ENCODE results near the gene TTC29. TPM values are rescaled to one million over a fixed set of nuclear protein-coding genes. Genes with fewer than 3 reads are reported as not detected.

Gene TTC29
- total RNA-seq, 1 donor from 2014 or later: not detected

DNA sequence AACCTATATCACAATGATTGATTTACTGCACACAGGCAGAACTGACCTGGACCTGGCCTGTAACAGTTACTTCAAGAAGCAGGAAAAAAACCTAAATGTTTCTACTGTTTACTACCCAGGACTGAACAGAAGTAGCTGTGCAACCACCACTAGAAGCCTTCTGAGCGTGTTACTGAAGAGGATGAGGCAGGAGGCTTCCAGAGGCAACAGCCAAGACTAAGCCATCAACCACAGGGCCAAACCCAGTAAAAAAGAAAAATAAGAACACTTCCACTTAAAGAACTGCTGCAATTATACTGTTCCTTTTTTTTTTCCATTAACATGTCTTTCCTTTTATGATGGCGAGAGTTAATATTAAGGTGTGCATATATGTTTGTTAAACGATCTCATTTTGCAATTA, 29.4 kb upstream of the TTC29 start:
- no peak overlapping the region for H3K4me3 ChIP-seq
- no peak for DNase-seq (ENCODE audit: extremely low spot score in 2 of 2)
- TF ChIP-seq, protein P1, sequence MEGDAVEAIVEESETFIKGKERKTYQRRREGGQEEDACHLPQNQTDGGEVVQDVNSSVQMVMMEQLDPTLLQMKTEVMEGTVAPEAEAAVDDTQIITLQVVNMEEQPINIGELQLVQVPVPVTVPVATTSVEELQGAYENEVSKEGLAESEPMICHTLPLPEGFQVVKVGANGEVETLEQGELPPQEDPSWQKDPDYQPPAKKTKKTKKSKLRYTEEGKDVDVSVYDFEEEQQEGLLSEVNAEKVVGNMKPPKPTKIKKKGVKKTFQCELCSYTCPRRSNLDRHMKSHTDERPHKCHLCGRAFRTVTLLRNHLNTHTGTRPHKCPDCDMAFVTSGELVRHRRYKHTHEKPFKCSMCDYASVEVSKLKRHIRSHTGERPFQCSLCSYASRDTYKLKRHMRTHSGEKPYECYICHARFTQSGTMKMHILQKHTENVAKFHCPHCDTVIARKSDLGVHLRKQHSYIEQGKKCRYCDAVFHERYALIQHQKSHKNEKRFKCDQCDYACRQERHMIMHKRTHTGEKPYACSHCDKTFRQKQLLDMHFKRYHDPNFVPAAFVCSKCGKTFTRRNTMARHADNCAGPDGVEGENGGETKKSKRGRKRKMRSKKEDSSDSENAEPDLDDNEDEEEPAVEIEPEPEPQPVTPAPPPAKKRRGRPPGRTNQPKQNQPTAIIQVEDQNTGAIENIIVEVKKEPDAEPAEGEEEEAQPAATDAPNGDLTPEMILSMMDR (IDR thresholded peaks at IDR 0.05): no peak
- TF ChIP-seq POLR2A (IDR thresholded peaks at IDR 0.05) (no peak), POLR2AphosphoS5 (IDR thresholded peaks at IDR 0.05; ENCODE audit: insufficient read depth in 1 of 2, low read depth in 1 of 2) (no peak)
- no peaks in the 10 kb centered on the region for H3K27me3 ChIP-seq
- no peaks in the 10 kb centered on the region for H3K4me1 ChIP-seq
- intact Hi-C loops (cut with DNase I): no loop called here
- no peaks in the 10 kb centered on the region for H3K9me3 ChIP-seq
- no peak overlapping the region for H3K27ac ChIP-seq
- no peaks in the 10 kb centered on the region for H3K36me3 ChIP-seq

DNA sequence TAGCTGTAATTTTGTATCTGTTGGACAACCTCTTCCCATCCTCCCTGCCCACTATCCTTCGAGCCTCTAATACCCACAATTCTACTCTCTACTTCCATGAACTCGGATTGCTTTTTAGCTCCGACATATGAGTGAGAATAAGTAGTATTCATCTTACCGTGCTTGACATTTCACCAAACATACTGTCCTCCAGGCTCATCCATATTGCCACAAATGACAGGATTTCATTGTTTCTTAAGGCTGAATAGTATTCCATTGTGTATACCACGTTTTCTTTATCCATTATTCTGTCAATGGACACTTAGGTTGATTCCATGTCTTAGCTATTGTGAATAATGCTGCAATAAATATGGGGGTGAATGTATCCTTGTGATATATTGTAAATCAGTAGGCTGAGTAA, 26.4 kb upstream of the TTC29 start:
- TF ChIP-seq POLR2A (IDR thresholded peaks at IDR 0.05): no peak
- TF ChIP-seq, protein P1 (IDR thresholded peaks at IDR 0.05): no peak
- no peak for TF ChIP-seq POLR2AphosphoS5 (IDR thresholded peaks at IDR 0.05; ENCODE audit: insufficient read depth in 1 of 2, low read depth in 1 of 2)
- Histone ChIP-seq H3K27me3 (no peaks in the 10 kb centered on the region), H3K36me3 (no peaks in the 10 kb centered on the region), H3K27ac (no peak overlapping the region), H3K4me3 (no peak overlapping the region), H3K4me1 (no peaks in the 10 kb centered on the region), H3K9me3 (no peaks in the 10 kb centered on the region)
- intact Hi-C loops (cut with DNase I): no loop called here
- no peak for DNase-seq (ENCODE audit: extremely low spot score in 2 of 2)

DNA sequence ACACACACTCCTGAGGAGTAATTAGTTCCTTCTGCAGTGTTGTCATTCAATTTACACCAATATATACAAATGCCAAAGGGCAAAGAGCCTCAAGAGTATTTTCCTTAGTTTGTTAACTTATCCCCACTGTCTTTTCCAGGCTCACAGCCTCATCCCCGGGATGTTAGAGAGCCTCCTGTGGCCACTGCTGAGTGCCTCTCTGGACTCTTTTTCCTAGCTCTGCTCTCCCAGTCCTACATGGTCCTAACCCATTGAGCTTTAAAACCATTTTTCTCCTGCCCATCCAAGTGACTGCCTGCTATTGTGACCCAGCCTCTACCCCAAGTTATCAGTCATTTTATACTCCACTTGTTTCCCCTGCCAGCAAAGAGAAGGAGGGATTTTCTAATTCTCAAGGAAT, 23.5 kb upstream of the TTC29 start:
- H3K27me3 ChIP-seq: no peaks in the 10 kb centered on the region
- intact Hi-C loops (cut with DNase I): no loop called here
- no peak overlapping the region for H3K4me3 ChIP-seq
- TF ChIP-seq POLR2AphosphoS5 (IDR thresholded peaks at IDR 0.05; ENCODE audit: insufficient read depth in 1 of 2, low read depth in 1 of 2): no peak
- TF ChIP-seq, protein P1 (IDR thresholded peaks at IDR 0.05): no peak
- TF ChIP-seq POLR2A (IDR thresholded peaks at IDR 0.05): no peak
- DNase-seq (ENCODE audit: extremely low spot score in 2 of 2): no peak
- no peaks in the 10 kb centered on the region for H3K4me1 ChIP-seq
- no peak overlapping the region for H3K27ac ChIP-seq
- H3K36me3 ChIP-seq: no peaks in the 10 kb centered on the region
- H3K9me3 ChIP-seq: no peaks in the 10 kb centered on the region

DNA sequence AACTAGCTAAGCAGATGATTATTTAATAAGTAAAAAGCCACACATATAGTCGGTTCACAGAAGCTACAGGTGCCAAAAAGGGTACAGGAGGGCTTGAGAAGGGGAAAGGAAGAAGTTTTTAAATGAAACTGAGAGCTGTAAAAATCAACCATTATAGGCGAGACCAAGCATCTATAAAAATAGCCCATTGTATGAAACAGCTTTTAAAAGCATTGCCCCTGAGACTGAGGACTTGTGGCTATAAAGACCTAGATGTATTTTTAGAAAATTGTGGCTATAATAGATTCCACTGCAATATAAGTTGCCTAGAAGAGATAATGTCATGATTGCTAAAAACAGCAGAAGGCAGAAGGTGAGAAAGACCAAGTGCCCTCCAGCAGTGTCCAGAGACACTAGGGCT, 15.0 kb upstream of the TTC29 start:
- no peaks in the 10 kb centered on the region for H3K4me1 ChIP-seq
- H3K27ac ChIP-seq: no peak overlapping the region
- no peaks in the 10 kb centered on the region for H3K36me3 ChIP-seq
- no peak overlapping the region for H3K4me3 ChIP-seq
- H3K27me3 ChIP-seq: no peaks in the 10 kb centered on the region
- DNase-seq (ENCODE audit: extremely low spot score in 2 of 2): no peak
- H3K9me3 ChIP-seq: no peaks in the 10 kb centered on the region
- TF ChIP-seq POLR2AphosphoS5 (IDR thresholded peaks at IDR 0.05; ENCODE audit: insufficient read depth in 1 of 2, low read depth in 1 of 2): no peak
- TF ChIP-seq, protein P1 (IDR thresholded peaks at IDR 0.05): no peak
- TF ChIP-seq POLR2A (IDR thresholded peaks at IDR 0.05): no peak
- intact Hi-C loops (cut with DNase I): no loop called here

DNA sequence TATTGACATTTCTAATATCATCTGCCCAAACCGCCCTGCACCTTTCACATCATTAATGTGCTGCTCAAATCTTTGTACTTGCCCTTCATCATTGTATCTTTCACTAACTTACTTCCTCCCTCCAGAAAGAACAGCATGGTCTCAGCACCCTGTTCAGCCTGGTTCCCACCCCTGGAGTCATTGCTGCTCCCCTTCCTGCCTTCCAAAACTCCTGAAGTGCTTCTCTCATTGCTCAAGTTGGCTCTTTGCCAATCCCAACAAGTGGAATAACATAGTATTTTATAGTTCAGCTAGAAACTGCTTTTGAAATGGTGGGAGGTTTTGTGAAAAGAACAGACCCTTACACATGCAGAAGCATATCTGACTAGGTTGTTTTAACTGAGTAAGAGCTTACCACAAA, 14.0 kb upstream of the TTC29 start:
- Histone ChIP-seq H3K9me3 (no peaks in the 10 kb centered on the region), H3K27ac (no peak overlapping the region)
- no peak for DNase-seq (ENCODE audit: extremely low spot score in 2 of 2)

More for the DNA sequence above, 14.0 kb upstream of the TTC29 start:
- TF ChIP-seq POLR2AphosphoS5 (IDR thresholded peaks at IDR 0.05; ENCODE audit: insufficient read depth in 1 of 2, low read depth in 1 of 2) (no peak), POLR2A (IDR thresholded peaks at IDR 0.05) (no peak)
- TF ChIP-seq, protein P1 (IDR thresholded peaks at IDR 0.05): no peak
- intact Hi-C loops (cut with DNase I): no loop called here
- H3K4me1 ChIP-seq: no peaks in the 10 kb centered on the region
- H3K27me3 ChIP-seq: no peaks in the 10 kb centered on the region
- H3K36me3 ChIP-seq: no peaks in the 10 kb centered on the region
- no peak overlapping the region for H3K4me3 ChIP-seq

Data from vagina (tissue), 2 donors.